K562 (cell line): Measurements from ENCODE around the gene SLCO1A2. TPM values are rescaled to one million over a fixed set of nuclear protein-coding genes. Genes with fewer than 3 reads are reported as not detected.
A peak's percentile ranks its signal among the peaks of the same experiment; 100 is the strongest.

Source experiments
- BHLHE40 ChIP-seq: IDR thresholded peaks from 2 replicates; pipeline ENCODE4 v1.6.1; 2011; ENCODE audit warnings: low read length, improper control_type of control experiment
- CBFA2T2 ChIP-seq: fragments of 450-650 bp; conservative IDR thresholded peaks from 2 replicates; pipeline ENCODE4 v1.6.1; 2017; ENCODE audit warnings: mild to moderate bottlenecking
- CTCF ChIP-seq, 3 experiments: IDR thresholded peaks in 2 of 3; conservative IDR thresholded peaks in 1 of 3; 2 replicates each; pipeline ENCODE4 v1.5.1; 2011 to 2012; ENCODE audit warnings: low read length in 3 of 3, mild to moderate bottlenecking in 3 of 3, control low read depth in 2 of 3, improper control_type of control experiment in 1 of 3, inconsistent platforms in 1 of 3, low read depth in 1 of 3, mixed read lengths in 1 of 3, moderate library complexity in 1 of 3; ENCODE audit not compliant: insufficient read depth in 2 of 3
- EP300 ChIP-seq: IDR thresholded peaks from 2 replicates; pipeline ENCODE4 v1.6.1; 2012; ENCODE audit warnings: low read length, improper control_type of control experiment
- FOXA1 ChIP-seq: fragments of 450-650 bp; IDR thresholded peaks from 2 replicates; pipeline ENCODE4 v1.6.1; 2016; ENCODE audit warnings: mild to moderate bottlenecking, borderline replicate concordance
- FOXK2 ChIP-seq, 2 experiments: fragments of 450-650 bp; IDR thresholded peaks in 1 of 2; conservative IDR thresholded peaks in 1 of 2; 2 replicates each; pipeline ENCODE4 v1.6.1; 2016; ENCODE audit warnings: low read depth in 2 of 2, mild to moderate bottlenecking in 1 of 2
- FOXM1 ChIP-seq, 2 experiments: fragments of 450-650 bp in 1 of 2; sonication (generic) in 1 of 2; formaldehyde crosslinking in 1 of 2; IDR thresholded peaks; 2 replicates each; pipeline versions ENCODE4 v1.6.1 to v1.9.0; 2017 to 2022; ENCODE audit warnings: low read depth in 2 of 2, mild to moderate bottlenecking in 2 of 2, missing genetic modification reagents in 1 of 2, moderate library complexity in 1 of 2
- HDAC2 ChIP-seq: fragments of 450-650 bp; IDR thresholded peaks from 2 replicates; pipeline ENCODE4 v1.6.1; 2016; ENCODE audit warnings: mild to moderate bottlenecking
- HDAC3 ChIP-seq: fragments of 450-650 bp; IDR thresholded peaks from 2 replicates; pipeline ENCODE4 v1.6.1; 2018; ENCODE audit warnings: borderline replicate concordance, mild to moderate bottlenecking, moderate library complexity; ENCODE audit not compliant: partially characterized antibody
- HNRNPH1 ChIP-seq: fragments of 200-400 bp; formaldehyde crosslinking; optimal IDR thresholded peaks from 2 replicates; pipeline ENCODE3; 2017; ENCODE audit warnings: low read depth, mild to moderate bottlenecking, low read length, moderate library complexity
- ILF3 ChIP-seq: fragments of 450-650 bp; IDR thresholded peaks from 2 replicates; pipeline ENCODE4 v1.6.1; 2018; ENCODE audit warnings: antibody characterized with exemption, mild to moderate bottlenecking, moderate library complexity, borderline replicate concordance
- IRF2 ChIP-seq: sonication (generic); formaldehyde crosslinking; IDR thresholded peaks from 2 replicates; pipeline ENCODE4 v1.8.1; 2022; ENCODE audit warnings: mild to moderate bottlenecking, missing genetic modification reagents
- MAFK ChIP-seq: IDR thresholded peaks from 2 replicates; pipeline ENCODE4 v1.6.1; 2011; ENCODE audit warnings: low read length, improper control_type of control experiment
- NFE2 ChIP-seq: IDR thresholded peaks from 2 replicates; pipeline ENCODE4 v1.6.1; 2014; ENCODE audit warnings: antibody characterized with exemption, low read depth
- PTBP1 ChIP-seq: fragments of 200-400 bp; formaldehyde crosslinking; IDR thresholded peaks from 2 replicates; pipeline ENCODE4 v1.6.1; 2017; ENCODE audit warnings: low read depth, low read length
- RBM34 ChIP-seq: fragments of 200-400 bp; formaldehyde crosslinking; IDR thresholded peaks from 2 replicates; pipeline ENCODE4 v1.6.1; 2018; ENCODE audit warnings: low read length, borderline replicate concordance; ENCODE audit not compliant: insufficient read depth
- RCOR1 ChIP-seq, 2 experiments: IDR thresholded peaks; 2 replicates each; pipeline ENCODE4 v1.6.1; 2012; ENCODE audit warnings: low read depth in 2 of 2, low read length in 2 of 2, borderline replicate concordance in 1 of 2, improper control_type of control experiment in 1 of 2
- TAL1 ChIP-seq: fragments of 450-650 bp; IDR thresholded peaks from 2 replicates; pipeline ENCODE4 v1.6.1; 2016; ENCODE audit warnings: mild to moderate bottlenecking
- ZFP1 ChIP-seq: fragments of 450-650 bp; formaldehyde crosslinking; IDR thresholded peaks from 2 replicates; pipeline ENCODE4 v1.4.0; 2020; ENCODE audit warnings: mild to moderate bottlenecking, mixed read lengths
- polyA plus RNA-seq, 8 experiments: library from polyadenylated mRNA; depleted of rRNA in 4 of 8; stranded (reverse) in 5 of 8; unstranded in 3 of 8; fragments of >200 nt; fragmentation: Nextera tagmentation in 2 of 8; fragmentation: Illumina TruSeq in 1 of 8; extraction: Ambion mirVana in 2 of 8; extraction: Trizol in 1 of 8; gene quantifications; 2 replicates each; pipeline versions ENCODE4 v1.2.1 to v1.2.3, GENCODE V29; 2011 to 2014; ENCODE audit warnings: inconsistent platforms in 1 of 8, missing spikeins in 1 of 8
- total RNA-seq, 7 experiments: library from RNA; depleted of rRNA in 6 of 7; stranded (reverse); fragments of >200 nt in 6 of 7; fragmentation: Illumina TruSeq in 2 of 7; extraction: Trizol in 2 of 7; gene quantifications; 2 replicates each; pipeline versions ENCODE4 v1.2.1 to v1.2.3, GENCODE V29; 2011 to 2021; ENCODE audit warnings: low replicate concordance in 1 of 7
- TF ChIP-seq, protein P1 (sequence below), 2 experiments: fragments of 450-650 bp in 1 of 2; IDR thresholded peaks; 2 replicates each; pipeline ENCODE4 v1.6.1; 2011 to 2017; ENCODE audit warnings: low read depth in 2 of 2, antibody characterized with exemption in 1 of 2, borderline replicate concordance in 1 of 2, low read length in 1 of 2, mild to moderate bottlenecking in 1 of 2, mixed read lengths in 1 of 2; ENCODE audit not compliant: control insufficient read depth in 1 of 2
- TF ChIP-seq, protein P2 (sequence below): fragments of 450-650 bp; IDR thresholded peaks from 2 replicates; pipeline ENCODE4 v1.7.1; 2018; ENCODE audit warnings: mild to moderate bottlenecking, low read depth; ENCODE audit not compliant: partially characterized antibody

SLCO1A2 gene
- total and polyA plus RNA-seq, 9 of the 15 experiments (the other 6 are each of a cell fraction or from before 2014, with no cell fraction given), result 1.2 to 4.4 (median 2.6) TPM

DNA sequence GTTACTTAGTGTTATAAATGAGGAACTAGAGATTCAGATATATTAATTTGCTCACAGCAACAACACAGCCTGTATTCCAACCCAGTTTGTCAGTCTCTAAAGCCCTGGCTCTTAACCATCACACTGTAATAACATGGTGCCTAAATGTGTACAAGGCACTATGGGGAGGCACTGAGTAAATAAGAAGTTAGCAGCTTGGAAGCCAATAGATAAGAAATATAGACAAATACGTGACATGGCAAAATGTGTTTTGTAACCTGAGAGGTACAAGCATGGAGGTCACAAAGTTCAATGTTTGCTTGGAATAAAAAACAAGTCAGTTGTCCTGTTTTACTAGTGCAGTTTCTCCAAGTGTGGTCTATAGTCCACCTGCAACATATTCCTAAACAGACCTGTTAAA lies 16.3 kb upstream of the SLCO1A2 start (continued):
- TF ChIP-seq FOXK2 (conservative IDR thresholded peaks at IDR 0.05 in 1 of 2, IDR thresholded peaks at IDR 0.05 in 1 of 2; ENCODE audit: low read depth in 2 of 2) (peak; percentile 85 to 89), RCOR1 (IDR thresholded peaks at IDR 0.05; ENCODE audit: borderline replicate concordance in 1 of 2, low read depth in 2 of 2, low read length in 2 of 2) (peak in 1 of 2 experiments; percentile 73; a peak in 2 of 4 replicates), EP300 (peak; percentile 85), IRF2 (CRISPR knock-in tag) (no peak), CTCF (IDR thresholded peaks at IDR 0.05 in 2 of 3, conservative IDR thresholded peaks at IDR 0.05 in 1 of 3; ENCODE audit: insufficient read depth in 2 of 3, low read depth in 1 of 3, low read length in 3 of 3) (no peak), HDAC3 (peak; percentile 72), ILF3 (no peak), MAFK (peak; percentile 84), NFE2 (peak; percentile 93), TAL1 (peak; percentile 74), FOXA1 (peak; percentile 97), RBM34 (no peak), FOXM1 (IDR thresholded peaks at IDR 0.05; ENCODE audit: low read depth) (0 out of 2 replicates have a peak, but pooled peaks have one; percentile 29), FOXM1 (CRISPR knock-in tag; IDR thresholded peaks at IDR 0.05; ENCODE audit: low read depth) (no peak), PTBP1 (no peak), HNRNPH1 (no peak), BHLHE40 (peak; percentile 12; the same call in 1 of the 2 replicates), CBFA2T2 (peak; percentile 61; the same call in 1 of the 2 replicates), ZFP1 (CRISPR knock-in tag) (no peak), HDAC2 (0 out of 2 replicates have a peak, but pooled peaks have one; percentile 17)
- TF ChIP-seq, protein P1, sequence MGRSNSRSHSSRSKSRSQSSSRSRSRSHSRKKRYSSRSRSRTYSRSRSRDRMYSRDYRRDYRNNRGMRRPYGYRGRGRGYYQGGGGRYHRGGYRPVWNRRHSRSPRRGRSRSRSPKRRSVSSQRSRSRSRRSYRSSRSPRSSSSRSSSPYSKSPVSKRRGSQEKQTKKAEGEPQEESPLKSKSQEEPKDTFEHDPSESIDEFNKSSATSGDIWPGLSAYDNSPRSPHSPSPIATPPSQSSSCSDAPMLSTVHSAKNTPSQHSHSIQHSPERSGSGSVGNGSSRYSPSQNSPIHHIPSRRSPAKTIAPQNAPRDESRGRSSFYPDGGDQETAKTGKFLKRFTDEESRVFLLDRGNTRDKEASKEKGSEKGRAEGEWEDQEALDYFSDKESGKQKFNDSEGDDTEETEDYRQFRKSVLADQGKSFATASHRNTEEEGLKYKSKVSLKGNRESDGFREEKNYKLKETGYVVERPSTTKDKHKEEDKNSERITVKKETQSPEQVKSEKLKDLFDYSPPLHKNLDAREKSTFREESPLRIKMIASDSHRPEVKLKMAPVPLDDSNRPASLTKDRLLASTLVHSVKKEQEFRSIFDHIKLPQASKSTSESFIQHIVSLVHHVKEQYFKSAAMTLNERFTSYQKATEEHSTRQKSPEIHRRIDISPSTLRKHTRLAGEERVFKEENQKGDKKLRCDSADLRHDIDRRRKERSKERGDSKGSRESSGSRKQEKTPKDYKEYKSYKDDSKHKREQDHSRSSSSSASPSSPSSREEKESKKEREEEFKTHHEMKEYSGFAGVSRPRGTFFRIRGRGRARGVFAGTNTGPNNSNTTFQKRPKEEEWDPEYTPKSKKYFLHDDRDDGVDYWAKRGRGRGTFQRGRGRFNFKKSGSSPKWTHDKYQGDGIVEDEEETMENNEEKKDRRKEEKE (IDR thresholded peaks at IDR 0.05; ENCODE audit: borderline replicate concordance in 1 of 2, control insufficient read depth in 1 of 2, low read depth in 2 of 2, low read length in 1 of 2), result no peak
- TF ChIP-seq, protein P2, sequence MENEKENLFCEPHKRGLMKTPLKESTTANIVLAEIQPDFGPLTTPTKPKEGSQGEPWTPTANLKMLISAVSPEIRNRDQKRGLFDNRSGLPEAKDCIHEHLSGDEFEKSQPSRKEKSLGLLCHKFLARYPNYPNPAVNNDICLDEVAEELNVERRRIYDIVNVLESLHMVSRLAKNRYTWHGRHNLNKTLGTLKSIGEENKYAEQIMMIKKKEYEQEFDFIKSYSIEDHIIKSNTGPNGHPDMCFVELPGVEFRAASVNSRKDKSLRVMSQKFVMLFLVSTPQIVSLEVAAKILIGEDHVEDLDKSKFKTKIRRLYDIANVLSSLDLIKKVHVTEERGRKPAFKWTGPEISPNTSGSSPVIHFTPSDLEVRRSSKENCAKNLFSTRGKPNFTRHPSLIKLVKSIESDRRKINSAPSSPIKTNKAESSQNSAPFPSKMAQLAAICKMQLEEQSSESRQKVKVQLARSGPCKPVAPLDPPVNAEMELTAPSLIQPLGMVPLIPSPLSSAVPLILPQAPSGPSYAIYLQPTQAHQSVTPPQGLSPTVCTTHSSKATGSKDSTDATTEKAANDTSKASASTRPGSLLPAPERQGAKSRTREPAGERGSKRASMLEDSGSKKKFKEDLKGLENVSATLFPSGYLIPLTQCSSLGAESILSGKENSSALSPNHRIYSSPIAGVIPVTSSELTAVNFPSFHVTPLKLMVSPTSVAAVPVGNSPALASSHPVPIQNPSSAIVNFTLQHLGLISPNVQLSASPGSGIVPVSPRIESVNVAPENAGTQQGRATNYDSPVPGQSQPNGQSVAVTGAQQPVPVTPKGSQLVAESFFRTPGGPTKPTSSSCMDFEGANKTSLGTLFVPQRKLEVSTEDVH, result no peak
